ENCODE measurements around the gene SPINT2. TPM values are rescaled to one million over a fixed set of nuclear protein-coding genes. Genes with fewer than 3 reads are reported as not detected.
A peak's percentile ranks its signal among the peaks of the same experiment; 100 is the strongest.
"Not testable (repeated sequence)": the region's sequence is repeated elsewhere in the genome, so short reads cannot be mapped to it uniquely, and the experiment has no call there.

The SPINT2 gene
- total RNA-seq, 8 experiments from 2014 or later = 0.59 to 46.2 (median 24.6) TPM

DNA sequence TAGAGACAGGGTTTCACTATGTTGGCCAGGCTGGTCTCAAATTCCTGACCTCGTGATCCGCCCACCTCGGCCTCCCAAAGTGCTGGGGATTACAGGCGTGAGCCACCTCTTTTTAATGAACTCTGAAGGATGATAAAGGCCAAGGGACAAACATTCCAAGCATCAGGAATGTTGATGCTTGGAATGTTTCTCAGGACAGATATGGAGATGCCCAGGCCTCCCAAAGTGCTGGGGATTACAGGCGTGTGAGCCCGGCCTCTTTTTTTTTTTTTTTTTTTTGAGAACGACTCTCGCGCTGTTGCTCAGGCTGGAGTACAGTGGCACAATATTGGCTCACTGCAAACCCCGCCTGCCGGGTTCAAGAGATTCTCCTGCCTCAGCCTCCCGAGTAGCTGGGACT is 2.4 kb upstream of the SPINT2 start:
- WGBS, 10 experiments = 60 to 100% (median 92%) methylated on average over 1 to 8 of the region's 12 CpGs; no CpG with 5 or more reads in 4 of the 10 experiments
- in situ Hi-C loops (cut with MboI; ENCODE audit: low pct_unique_long_range_greater_than_20kb in 2 of 9, low sequenced_read_pairs in 9 of 9, unreplicated experiment in 9 of 9); ATAC-seq (replicated peaks in 6 of 8); H3K4me3 ChIP-seq; H3K27ac ChIP-seq: not testable (repeated sequence)
- H3K4me1 ChIP-seq (replicated peaks in 1 of 2) = peaks cover 13 to 26% of the 10 kb centered on the region in 2 donors

DNA sequence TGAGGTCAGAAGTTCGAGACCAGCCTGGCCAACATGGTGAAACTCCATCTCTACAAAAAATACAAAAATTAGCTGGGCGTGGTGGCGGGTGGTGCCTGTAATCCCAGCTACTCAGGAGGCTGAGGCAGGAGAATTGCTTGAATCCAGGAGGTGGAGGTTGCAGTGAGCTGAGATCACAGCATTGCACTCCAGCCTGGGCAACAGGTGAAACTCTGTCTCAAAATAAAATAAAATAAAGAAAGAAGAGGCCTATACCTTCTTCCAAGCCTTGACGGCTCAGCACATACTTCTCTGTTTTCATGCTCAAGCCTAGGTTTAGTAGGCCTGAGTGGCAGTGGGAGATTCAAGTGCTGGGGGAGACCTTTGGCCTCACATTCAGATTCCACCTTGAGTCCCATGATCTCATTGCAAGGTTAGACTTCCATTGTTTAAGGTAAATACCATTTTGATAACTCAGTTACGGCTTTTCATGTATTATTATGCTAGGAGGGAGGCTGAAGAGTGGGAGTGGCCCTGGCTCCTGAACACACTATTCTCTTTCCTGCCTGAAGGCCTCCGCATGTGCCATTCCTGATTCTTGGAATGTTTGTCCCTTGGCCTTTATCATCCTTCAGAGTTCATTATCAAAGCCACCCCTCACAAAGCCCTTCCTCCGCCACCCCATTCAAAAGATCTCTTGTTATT is 1.6 kb upstream of the SPINT2 start:
- Histone ChIP-seq H3K4me3 (no peak overlapping the region), H3K4me1 (replicated peaks in 1 of 2) (peaks cover 19 to 34% of the 10 kb centered on the region in 2 donors), H3K27ac (no peak overlapping the region)
- in situ Hi-C loops (cut with MboI; ENCODE audit: low pct_unique_long_range_greater_than_20kb in 2 of 9, low sequenced_read_pairs in 9 of 9, unreplicated experiment in 9 of 9) = no loop called here
- no peak for ATAC-seq (replicated peaks in 6 of 8)
- 85 to 100% (median 92%) methylated on average over 1 to 5 of the region's 7 CpGs; no CpG with 5 or more reads in 1 of the 10 experiments for WGBS, 10 experiments

DNA sequence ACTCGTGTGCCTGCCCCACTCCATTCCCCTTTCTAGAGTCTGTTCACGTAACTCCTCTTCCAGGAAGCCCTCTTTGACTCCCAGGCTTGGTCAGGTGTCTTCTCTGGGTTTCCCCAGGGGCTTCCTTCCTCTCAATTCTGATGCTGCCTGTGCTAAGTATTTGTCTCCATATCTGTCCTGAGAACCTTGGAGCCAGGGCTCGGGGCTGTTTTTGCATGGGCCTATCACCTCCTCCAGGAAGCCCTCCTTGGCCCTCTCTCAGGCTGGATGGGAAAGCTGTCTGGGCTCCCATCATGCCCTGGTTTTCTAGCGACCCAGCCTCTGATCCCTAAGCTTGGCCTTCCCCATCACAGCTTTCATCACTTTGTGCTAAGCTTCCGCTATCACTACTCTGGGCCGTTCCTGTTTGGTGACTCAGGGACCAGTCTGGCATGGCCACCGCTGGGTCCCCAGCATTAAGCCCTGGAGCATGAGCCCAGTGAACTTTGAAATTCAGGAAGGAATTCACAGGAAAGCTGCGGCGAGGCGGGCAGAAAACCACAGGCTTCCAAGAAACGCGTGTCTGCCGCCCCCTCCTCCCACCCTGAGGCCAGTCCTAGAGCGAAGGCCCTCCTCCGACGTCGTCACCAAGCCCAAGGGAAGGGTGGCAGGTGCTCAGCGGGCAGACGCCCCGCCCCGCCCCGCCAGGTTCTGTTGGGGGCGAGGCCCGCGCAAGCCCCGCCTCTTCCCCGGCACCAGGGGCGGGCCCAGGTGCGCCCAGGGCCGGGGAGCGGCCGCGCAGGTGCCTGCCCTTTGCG is 486 bp upstream of the SPINT2 start:
- in situ Hi-C loops (cut with MboI; ENCODE audit: low pct_unique_long_range_greater_than_20kb in 2 of 9, low sequenced_read_pairs in 9 of 9, unreplicated experiment in 9 of 9) = no loop called here
- 8 to 100% (median 45%) methylated on average over 1 to 12 of the region's 34 CpGs; no CpG with 5 or more reads in 1 of the 10 experiments for WGBS, 10 experiments
- peak; percentile 62 to 86 (median 80) for ATAC-seq (replicated peaks in 6 of 8)
- Histone ChIP-seq H3K4me3 (peak overlapping the region; percentile 35 to 49 (median 44)), H3K4me1 (replicated peaks in 1 of 2) (peaks cover 30 to 44% of the 10 kb centered on the region in 2 donors), H3K27ac (peak overlapping the region; percentile 26 to 71)

DNA sequence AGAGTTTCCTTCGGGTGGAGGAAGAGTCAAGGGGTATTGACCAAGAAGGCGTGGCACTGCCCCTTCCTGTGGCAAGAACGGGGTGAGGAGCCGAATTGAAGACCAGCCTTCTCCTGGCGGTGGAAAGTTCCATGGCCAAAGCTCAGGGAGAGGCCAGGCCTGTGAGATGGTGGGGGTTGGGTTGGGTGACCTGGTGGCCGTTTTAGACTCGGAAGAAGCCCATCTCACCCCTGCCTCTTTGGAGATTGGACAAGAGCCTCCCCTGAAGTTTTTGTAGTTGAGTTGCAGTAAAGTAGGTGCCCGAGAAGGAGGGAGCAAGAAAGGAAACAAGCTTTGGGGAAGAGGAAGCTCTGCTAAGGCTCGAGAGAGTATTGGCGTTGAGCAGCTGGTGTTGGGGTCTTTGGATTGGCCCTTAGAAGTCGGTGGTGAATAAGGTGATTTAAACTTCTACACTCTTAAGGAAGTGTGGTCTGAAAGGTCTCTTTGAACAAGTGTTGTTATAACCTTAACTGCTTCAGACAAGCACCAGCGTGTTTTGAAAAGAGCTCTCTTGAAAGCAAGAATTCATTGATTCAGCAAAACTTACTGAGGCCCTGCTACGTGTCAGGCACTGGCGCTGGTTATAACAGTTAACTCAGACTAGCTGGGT is 964 bp downstream of the SPINT2 start:
- 48 to 96% (median 83%) methylated on average over 3 to 10 of the region's 14 CpGs; no CpG with 5 or more reads in 2 of the 10 experiments for WGBS, 10 experiments
- in situ Hi-C loops (cut with MboI; ENCODE audit: low pct_unique_long_range_greater_than_20kb in 2 of 9, low sequenced_read_pairs in 9 of 9, unreplicated experiment in 9 of 9) = no loop called here
- Histone ChIP-seq H3K4me3 (peak overlapping the region; percentile 35 to 49 (median 44)), H3K27ac (peak overlapping the region in 1 of 2 donors; percentile 71), H3K4me1 (replicated peaks in 1 of 2) (peaks cover 37 to 48% of the 10 kb centered on the region in 2 donors)
- no peak for ATAC-seq (replicated peaks in 6 of 8)

DNA sequence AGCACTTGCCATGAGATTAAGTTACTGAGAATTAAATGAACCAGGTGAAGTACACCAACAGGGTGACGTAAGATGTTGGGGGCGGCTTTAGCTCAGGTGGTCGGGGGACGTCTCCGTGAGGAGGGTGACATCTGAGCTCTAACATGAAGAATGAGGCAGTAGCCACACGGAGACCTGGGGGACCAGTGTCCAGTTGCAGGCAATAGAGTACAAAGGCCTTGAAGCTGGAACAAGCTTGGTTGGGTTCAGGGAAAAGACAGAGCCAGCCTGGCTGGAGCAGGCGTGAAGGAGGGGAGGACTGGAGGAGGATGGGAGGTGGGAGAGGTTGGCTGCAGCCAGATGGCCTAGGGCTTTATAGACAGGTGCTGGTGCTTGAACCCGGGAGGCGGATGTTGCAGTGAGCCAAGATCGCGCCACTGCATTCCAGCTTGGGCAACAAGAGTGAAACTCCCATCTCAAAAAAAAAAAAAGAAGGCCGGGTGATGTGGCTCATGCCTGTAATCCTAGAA is 1.6 kb downstream of the SPINT2 start:
- peaks cover 42 to 52% of the 10 kb centered on the region in 2 donors for H3K4me1 ChIP-seq (replicated peaks in 1 of 2)
- 70 to 100% (median 86%) methylated on average over 2 to 7 of the region's 12 CpGs; no CpG with 5 or more reads in 4 of the 10 experiments for WGBS, 10 experiments
- no peak overlapping the region for H3K4me3 ChIP-seq
- no peak for ATAC-seq (replicated peaks in 6 of 8)
- in situ Hi-C loops (cut with MboI; ENCODE audit: low pct_unique_long_range_greater_than_20kb in 2 of 9, low sequenced_read_pairs in 9 of 9, unreplicated experiment in 9 of 9) = no loop called here
- no peak overlapping the region for H3K27ac ChIP-seq

DNA sequence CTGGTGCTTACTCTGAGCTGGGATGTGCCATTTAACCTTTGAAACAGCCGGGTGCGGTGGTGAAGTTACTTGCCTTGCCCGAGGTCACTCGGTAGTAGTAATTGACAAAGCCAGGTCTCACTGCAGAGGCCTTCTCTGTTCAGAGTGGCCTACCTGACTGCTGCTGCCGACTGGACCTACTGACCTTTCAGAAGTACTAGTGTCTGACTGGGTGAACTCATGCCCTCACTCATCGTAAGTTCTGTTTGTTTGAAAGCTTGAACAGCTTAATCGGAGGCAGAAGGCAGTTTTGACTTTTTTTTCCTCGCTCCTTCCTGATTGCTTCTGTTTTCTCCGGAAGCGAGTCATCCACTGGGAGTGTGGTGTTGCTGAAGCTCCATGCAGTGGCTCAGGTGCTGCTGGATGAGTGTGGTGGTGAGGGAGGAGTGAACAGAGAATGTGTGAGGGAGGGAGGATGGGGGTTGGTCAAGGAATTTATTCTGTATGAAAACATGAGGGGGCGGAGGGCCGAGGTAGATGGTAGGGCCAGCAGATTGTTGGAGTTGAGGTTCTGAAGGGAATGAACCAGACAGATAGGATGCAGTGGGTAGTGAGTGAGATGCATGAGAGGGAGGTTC is 2.7 kb downstream of the SPINT2 start:
- WGBS, 10 experiments = 41 to 74% (median 59%) methylated on average over 1 to 10 of the region's 12 CpGs; no CpG with 5 or more reads in 2 of the 10 experiments
- Histone ChIP-seq H3K27ac (peak overlapping the region in 1 of 2 donors; percentile 39), H3K4me3 (no peak overlapping the region), H3K4me1 (replicated peaks in 1 of 2) (peaks cover 42 to 52% of the 10 kb centered on the region in 2 donors)
- in situ Hi-C loops (cut with MboI; ENCODE audit: low pct_unique_long_range_greater_than_20kb in 2 of 9, low sequenced_read_pairs in 9 of 9, unreplicated experiment in 9 of 9) = no loop called here
- ATAC-seq (replicated peaks in 6 of 8) = peak in 4 of 8 experiments; percentile 16 to 36 (median 26)

DNA sequence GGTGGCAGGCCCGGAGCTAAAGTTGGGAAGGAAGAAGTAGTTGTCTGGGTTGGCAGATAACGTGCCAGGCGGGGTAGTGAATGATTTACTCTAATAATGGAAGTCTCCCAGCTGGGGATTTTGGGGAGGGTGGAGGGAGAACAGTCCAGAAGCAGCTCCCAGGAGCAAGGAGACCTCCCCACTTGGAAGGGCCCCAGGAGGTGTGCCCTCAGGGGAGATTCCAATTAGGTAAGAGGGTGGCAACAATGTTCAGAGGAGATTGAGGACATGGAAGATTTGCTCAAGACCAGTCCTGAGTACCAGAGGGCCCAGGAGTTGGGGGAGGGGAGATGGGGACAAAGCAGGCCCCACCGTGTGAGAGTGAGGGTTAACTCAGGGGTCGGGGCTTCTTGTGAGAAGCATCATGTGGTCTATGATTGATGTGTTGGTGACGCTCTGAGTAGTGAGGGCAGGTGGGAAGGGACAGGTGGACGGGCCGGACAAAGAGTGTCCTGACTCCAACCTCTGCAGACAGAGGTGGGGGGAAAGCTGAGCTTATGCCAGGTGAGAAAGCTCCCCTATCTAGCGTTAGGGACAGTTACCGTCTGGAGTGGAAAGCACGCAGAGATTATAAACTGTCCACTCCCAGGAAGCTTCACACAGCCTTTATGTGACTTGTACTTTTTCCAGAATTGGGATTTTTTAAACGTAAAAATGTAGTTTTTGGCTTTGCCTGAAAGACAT is 3.5 kb downstream of the SPINT2 start:
- Histone ChIP-seq H3K4me1 (replicated peaks in 1 of 2) (peaks cover 42 to 52% of the 10 kb centered on the region in 2 donors), H3K27ac (no peak overlapping the region), H3K4me3 (no peak overlapping the region)
- in situ Hi-C loops (cut with MboI; ENCODE audit: low pct_unique_long_range_greater_than_20kb in 2 of 9, low sequenced_read_pairs in 9 of 9, unreplicated experiment in 9 of 9) = no loop called here
- ATAC-seq (replicated peaks in 6 of 8) = no peak
- 0 to 75% (median 70%) methylated on average over 1 to 6 of the region's 12 CpGs; no CpG with 5 or more reads in 4 of the 10 experiments for WGBS, 10 experiments

DNA sequence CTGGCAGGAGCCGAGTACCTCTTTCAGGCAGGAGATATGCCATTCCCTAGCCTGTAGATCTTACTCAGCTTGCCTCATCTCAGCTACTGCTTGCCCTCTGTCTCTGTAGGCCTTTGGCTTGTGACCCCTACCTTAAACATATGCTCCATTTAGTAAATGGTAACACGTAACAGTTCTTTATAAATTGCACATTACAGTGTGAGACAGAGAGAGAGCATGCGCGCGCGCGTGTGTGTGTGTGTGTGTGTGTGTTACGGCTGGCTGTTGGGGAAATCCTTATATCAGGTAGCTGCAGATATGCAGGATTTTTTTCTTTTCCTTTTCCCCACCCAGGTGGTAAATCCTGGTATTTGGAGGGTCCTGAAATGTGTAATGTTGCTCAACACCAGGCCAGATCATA is 4.2 kb downstream of the SPINT2 start:
- H3K27ac ChIP-seq = no peak overlapping the region
- in situ Hi-C loops (cut with MboI; ENCODE audit: low pct_unique_long_range_greater_than_20kb in 2 of 9, low sequenced_read_pairs in 9 of 9, unreplicated experiment in 9 of 9) = no loop called here
- ATAC-seq (replicated peaks in 6 of 8) = no peak
- H3K4me1 ChIP-seq (replicated peaks in 1 of 2) = peaks cover 42 to 52% of the 10 kb centered on the region in 2 donors
- 19 to 95% (median 62%) methylated on average over 1 to 8 of the region's 8 CpGs; no CpG with 5 or more reads in 4 of the 10 experiments for WGBS, 10 experiments
- no peak overlapping the region for H3K4me3 ChIP-seq

DNA sequence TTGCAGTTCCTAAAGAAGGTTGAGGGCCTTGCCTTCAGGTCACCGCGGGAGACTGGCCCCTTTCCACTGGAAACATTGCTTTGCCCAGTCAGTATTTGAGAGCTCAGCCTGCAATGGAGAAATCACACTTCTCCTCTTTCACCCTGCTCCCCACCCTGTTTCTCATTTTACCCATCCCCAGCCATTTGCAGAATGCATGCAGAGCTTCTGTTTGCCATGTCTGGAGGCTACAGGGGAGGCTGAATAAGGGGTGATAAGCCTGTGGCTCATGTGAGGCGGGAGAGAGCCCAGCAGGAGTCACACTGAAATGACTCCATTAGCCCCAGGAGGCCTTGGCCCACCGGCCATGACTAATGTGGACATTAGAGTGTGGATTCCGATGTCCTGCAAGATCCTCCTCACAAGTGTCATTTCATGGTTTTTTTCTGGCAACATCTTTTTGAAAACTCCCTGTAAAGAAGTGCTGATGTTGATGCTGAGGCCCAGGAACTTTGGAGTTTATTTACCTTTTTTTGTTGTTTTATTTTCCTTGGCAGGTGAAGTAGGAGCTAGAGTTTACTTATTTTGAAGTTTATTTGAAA is 6.3 kb downstream of the SPINT2 start:
- ATAC-seq (replicated peaks in 6 of 8) = peak in 6 of 8 experiments; percentile 22 to 87 (median 59)
- Histone ChIP-seq H3K4me1 (replicated peaks in 1 of 2) (peaks cover 34 to 38% of the 10 kb centered on the region in 2 donors), H3K4me3 (no peak overlapping the region), H3K27ac (no peak overlapping the region)
- in situ Hi-C loops (cut with MboI; ENCODE audit: low pct_unique_long_range_greater_than_20kb in 2 of 9, low sequenced_read_pairs in 9 of 9, unreplicated experiment in 9 of 9) = no loop called here
- WGBS, 10 experiments = 0 to 78% (median 62%) methylated on average over 1 to 5 of the region's 5 CpGs; no CpG with 5 or more reads in 4 of the 10 experiments

DNA sequence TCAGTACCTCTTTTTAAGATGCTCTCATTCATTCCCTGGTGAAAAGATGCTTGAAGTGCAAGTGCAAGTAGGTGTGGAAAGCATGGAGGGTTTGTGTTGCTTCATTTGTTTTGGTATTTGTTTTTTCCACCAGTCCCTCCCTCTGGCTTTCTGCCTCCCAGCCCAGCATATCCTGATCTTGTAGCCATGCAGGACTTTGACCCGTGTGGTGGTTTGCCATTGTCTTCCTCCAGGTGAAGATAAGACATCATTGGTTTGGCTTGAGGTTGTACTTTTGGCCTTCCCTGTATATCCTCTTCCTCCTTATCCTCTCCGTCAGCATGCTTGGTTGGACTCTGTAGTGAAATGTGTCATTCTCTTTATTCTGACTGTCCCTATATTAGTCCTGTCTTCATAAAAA is 9.1 kb downstream of the SPINT2 start:
- H3K27ac ChIP-seq = no peak overlapping the region

DNA sequence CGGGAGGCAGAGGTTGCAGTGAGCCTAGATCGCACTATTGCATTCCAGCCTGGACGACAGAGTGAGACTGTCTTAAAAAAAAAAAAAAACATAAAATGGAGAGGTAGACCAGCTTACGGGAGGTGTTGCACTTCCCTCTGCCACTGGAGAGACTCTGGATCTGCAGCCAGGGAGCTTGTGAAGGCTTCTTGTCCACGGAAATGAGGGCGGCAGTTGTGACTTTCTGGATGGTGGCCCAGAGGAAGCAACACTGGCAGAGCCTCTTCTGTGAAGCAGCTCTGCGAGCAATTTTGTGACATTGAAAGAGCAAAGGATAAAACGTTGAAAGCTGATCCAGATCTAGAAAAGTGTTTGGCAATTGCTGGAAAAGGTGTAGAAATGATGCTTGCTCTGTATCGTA is 10.4 kb downstream of the SPINT2 start:
- in situ Hi-C loops (cut with MboI; ENCODE audit: low pct_unique_long_range_greater_than_20kb in 2 of 9, low sequenced_read_pairs in 9 of 9, unreplicated experiment in 9 of 9) = no loop called here
- Histone ChIP-seq H3K27ac (no peak overlapping the region), H3K4me3 (no peak overlapping the region), H3K4me1 (replicated peaks in 1 of 2) (peaks cover 9 to 16% of the 10 kb centered on the region in 2 donors)
- no peak for ATAC-seq (replicated peaks in 6 of 8)
- WGBS, 10 experiments = 20 to 89% (median 64%) methylated on average over 1 to 8 of the region's 9 CpGs; no CpG with 5 or more reads in 2 of the 10 experiments

More for the DNA sequence above, 9.1 kb downstream of the SPINT2 start:
- H3K4me3 ChIP-seq = no peak overlapping the region
- H3K4me1 ChIP-seq (replicated peaks in 1 of 2) = peaks cover 16 to 17% of the 10 kb centered on the region in 2 donors
- 61 to 100% (median 71%) methylated on average over 1 to 2 of the region's 2 CpGs; no CpG with 5 or more reads in 4 of the 10 experiments for WGBS, 10 experiments
- in situ Hi-C loops (cut with MboI; ENCODE audit: low pct_unique_long_range_greater_than_20kb in 2 of 9, low sequenced_read_pairs in 9 of 9, unreplicated experiment in 9 of 9) = no loop called here
- ATAC-seq (replicated peaks in 6 of 8) = no peak
